GM04504 (cell line): Measurements from ENCODE around the gene RPAP2.

Source experiments
- DNase-seq: peaks from one replicate; pipeline ENCODE4 v3.0.0-alpha.2; 2012; ENCODE audit warnings: low read depth

The RPAP2 gene

GRCh38 chr1:92447033-92447681, 148.3 kb downstream of the RPAP2 start:
- no peak for DNase-seq

GRCh38 chr1:92447976-92448375, 149.1 kb downstream of the RPAP2 start:
- DNase-seq = no peak
